ENCODE data around the gene GALNT14. TPM values are rescaled to one million over a fixed set of nuclear protein-coding genes. Genes with fewer than 3 reads are reported as not detected.

The GALNT14 gene
- total RNA-seq, 1 donor from 2014 or later = 0.83 TPM

- H3K27ac ChIP-seq = no peak overlapping the region
- intact Hi-C loops (cut with DNase I) = no loop called here
- H3K9me3 ChIP-seq = no peaks in the 10 kb centered on the region
- H3K36me3 ChIP-seq = no peaks in the 10 kb centered on the region
- no peaks in the 10 kb centered on the region for H3K27me3 ChIP-seq (ENCODE audit: low read depth)
- TF ChIP-seq CTCF (IDR thresholded peaks at IDR 0.05) = no peak
- ATAC-seq (no peak), DNase-seq (no peak)
- H3K4me3 ChIP-seq = no peak overlapping the region
- H3K4me1 ChIP-seq = no peaks in the 10 kb centered on the region
These were observed 148.5 kb downstream of the GALNT14 start for GRCh38 chr2:30989746-30990145.

GRCh38 chr2:30987566-30987965 is 150.7 kb downstream of the GALNT14 start:
- Histone ChIP-seq H3K36me3 (no peaks in the 10 kb centered on the region), H3K27me3 (ENCODE audit: low read depth) (no peaks in the 10 kb centered on the region), H3K4me3 (no peak overlapping the region), H3K27ac (no peak overlapping the region), H3K9me3 (no peaks in the 10 kb centered on the region), H3K4me1 (no peaks in the 10 kb centered on the region)
- no peak for TF ChIP-seq CTCF (IDR thresholded peaks at IDR 0.05)
- no peak for ATAC-seq
- intact Hi-C loops (cut with DNase I) = no loop called here
- DNase-seq = no peak

DNA sequence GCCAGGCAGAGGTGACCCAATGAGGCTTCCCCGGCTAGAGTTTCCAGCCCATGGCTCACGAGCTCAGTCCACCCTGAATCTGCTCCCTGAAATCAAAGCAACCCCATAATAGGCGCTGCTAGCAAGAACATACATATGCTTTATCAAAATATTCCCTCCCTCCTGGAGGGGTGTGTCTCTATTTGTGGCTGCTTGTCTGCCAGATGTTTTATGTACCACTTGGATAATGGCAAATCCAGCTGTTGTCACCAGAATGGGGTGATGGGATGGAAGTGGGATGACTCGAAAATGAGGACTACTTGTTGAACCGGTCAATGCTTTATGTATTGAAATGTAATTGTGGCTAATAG is 152.0 kb downstream of the GALNT14 start:
- intact Hi-C loops (cut with DNase I) = no loop called here
- TF ChIP-seq CTCF (IDR thresholded peaks at IDR 0.05) = no peak
- Histone ChIP-seq H3K9me3 (no peaks in the 10 kb centered on the region), H3K27ac (no peak overlapping the region), H3K4me3 (no peak overlapping the region), H3K27me3 (ENCODE audit: low read depth) (no peaks in the 10 kb centered on the region), H3K36me3 (no peaks in the 10 kb centered on the region), H3K4me1 (no peaks in the 10 kb centered on the region)
- ATAC-seq = no peak
- no peak for DNase-seq

DNA sequence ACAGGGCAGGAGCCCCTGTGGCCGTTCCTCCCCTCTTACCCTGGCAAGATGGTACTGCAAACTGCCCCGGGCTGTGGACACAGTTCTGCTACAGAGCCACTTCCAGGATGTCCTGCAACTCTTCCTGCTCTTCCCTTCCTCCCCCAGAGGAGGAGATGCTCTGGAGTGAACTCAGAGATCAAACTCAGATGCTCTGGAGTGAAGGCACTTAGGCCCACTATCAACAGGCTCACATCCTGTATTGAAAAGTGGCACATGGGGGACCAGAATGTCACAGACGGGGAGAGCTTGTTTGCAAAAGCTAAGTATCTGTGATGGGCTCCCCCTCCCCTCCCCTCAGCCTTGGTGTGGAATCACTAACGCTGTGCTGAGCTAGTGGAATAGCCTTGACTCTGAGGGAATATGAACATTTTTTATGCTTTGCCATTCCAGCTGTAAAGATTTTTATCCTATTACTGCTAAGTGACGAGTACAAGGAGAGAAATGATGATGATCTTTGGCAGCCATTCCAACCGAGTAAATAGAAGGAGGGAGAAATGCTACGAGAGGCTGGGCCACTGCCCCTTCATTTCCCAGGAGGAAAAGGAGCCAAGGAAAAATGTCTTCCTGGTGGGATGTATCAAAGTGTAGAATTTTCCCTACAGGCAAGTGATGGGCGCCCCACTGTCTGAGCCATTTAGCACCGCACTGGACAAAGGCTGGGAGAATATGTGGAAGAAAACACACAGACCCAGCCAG is 152.6 kb downstream of the GALNT14 start:
- H3K36me3 ChIP-seq = no peaks in the 10 kb centered on the region
- DNase-seq (no peak), ATAC-seq (no peak)
- H3K27me3 ChIP-seq (ENCODE audit: low read depth) = no peaks in the 10 kb centered on the region
- no peaks in the 10 kb centered on the region for H3K9me3 ChIP-seq
- no peak for TF ChIP-seq CTCF (IDR thresholded peaks at IDR 0.05)
- H3K4me3 ChIP-seq = no peak overlapping the region
- H3K4me1 ChIP-seq = no peaks in the 10 kb centered on the region
- no peak overlapping the region for H3K27ac ChIP-seq
- intact Hi-C loops (cut with DNase I) = no loop called here

- Histone ChIP-seq H3K27ac (no peak overlapping the region), H3K27me3 (ENCODE audit: low read depth) (no peaks in the 10 kb centered on the region), H3K9me3 (no peaks in the 10 kb centered on the region), H3K4me1 (no peaks in the 10 kb centered on the region), H3K4me3 (no peak overlapping the region), H3K36me3 (no peaks in the 10 kb centered on the region)
- ATAC-seq = no peak
- intact Hi-C loops (cut with DNase I) = no loop called here
- DNase-seq = no peak
- TF ChIP-seq CTCF (IDR thresholded peaks at IDR 0.05) = no peak
These were observed 154.1 kb downstream of the GALNT14 start for GRCh38 chr2:30984148-30984547.
